Measurements from ENCODE around the gene PANK1. TPM values are rescaled to one million over a fixed set of nuclear protein-coding genes. Genes with fewer than 3 reads are reported as not detected.

PANK1 gene
- total RNA-seq, 1 experiment from 2014 or later: 33.2 TPM

DNA sequence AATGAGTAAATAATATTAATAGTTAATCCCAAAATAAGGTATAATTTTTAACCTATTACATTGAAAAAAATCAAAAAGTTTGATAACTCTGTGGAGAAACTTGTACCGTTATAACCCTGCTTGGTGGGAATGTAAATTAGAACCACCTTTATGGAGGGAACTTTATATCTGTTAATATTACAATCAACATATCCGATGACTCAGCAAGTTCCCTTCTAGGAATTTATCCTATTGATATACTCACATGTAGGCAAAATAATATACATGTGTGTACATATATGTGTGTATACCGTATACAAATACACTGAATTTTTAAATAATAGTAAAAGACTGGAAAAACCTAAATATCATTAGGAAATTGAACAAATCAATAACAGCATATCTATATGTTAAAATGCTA, 54.7 kb downstream of the PANK1 start:
- H3K27me3 Mint-ChIP-seq (ENCODE audit: low read depth): no peaks in the 10 kb centered on the region
- Histone ChIP-seq H4K91ac (ENCODE audit: insufficient read length, low read depth, low read length) (no peak overlapping the region), H2BK12ac (ENCODE audit: insufficient read length, low read depth, low read length) (no peak overlapping the region), H4K5ac (ENCODE audit: insufficient read length, low read depth, low read length) (no peak overlapping the region), H3K23me2 (ENCODE audit: insufficient read length, low read depth, low read length, poor library complexity, severe bottlenecking) (no peaks in the 10 kb centered on the region), H2BK20ac (ENCODE audit: low read depth, low read length, poor library complexity, severe bottlenecking) (no peak overlapping the region), H4K20me1 (ENCODE audit: control insufficient read depth, insufficient read depth, insufficient read length) (no peaks in the 10 kb centered on the region), H3K4ac (ENCODE audit: low read depth, low read length) (no peak overlapping the region), H3K4me2 (ENCODE audit: insufficient read depth, insufficient read length, low read length) (no peak overlapping the region), H3K79me1 (ENCODE audit: insufficient read depth, low read depth, low read length, poor library complexity, severe bottlenecking) (no peaks in the 10 kb centered on the region), H3K56ac (ENCODE audit: insufficient read length, low read depth, low read length) (no peak overlapping the region), H2BK120ac (ENCODE audit: low read depth, low read length, poor library complexity, severe bottlenecking) (no peak overlapping the region), H3K79me2 (ENCODE audit: insufficient read depth, low read length) (no peaks in the 10 kb centered on the region), H4K8ac (replicated peaks; ENCODE audit: insufficient read length, low read depth, low read length) (no peak overlapping the region), H3K18ac (ENCODE audit: insufficient read length, low read depth, low read length) (no peak overlapping the region), H3K9me3 (ENCODE audit: control insufficient read depth, low read depth, low read length) (no peaks in the 10 kb centered on the region), H2BK5ac (ENCODE audit: insufficient read length, low read length) (no peak overlapping the region), H2BK15ac (ENCODE audit: low read depth, low read length) (no peak overlapping the region), H3K27me3 (ENCODE audit: insufficient read depth, low read length) (no peaks in the 10 kb centered on the region), H2AK5ac (ENCODE audit: insufficient read length, low read length) (no peak overlapping the region), H3K9ac (ENCODE audit: extremely low read depth, insufficient read length, low read length) (no peak overlapping the region), H3K27ac (ENCODE audit: insufficient read length, low read depth, low read length) (no peak overlapping the region), H3K14ac (ENCODE audit: insufficient read depth, low read length) (no peak overlapping the region), H3T11ph (ENCODE audit: low read length) (no peak overlapping the region), H2AFZ (ENCODE audit: low read length) (no peak overlapping the region), H3K23ac (ENCODE audit: insufficient read length, low read depth, low read length) (no peak overlapping the region), H3K4me1 (ENCODE audit: insufficient read depth, low read length) (no peaks in the 10 kb centered on the region)
- peaks cover 16 to 57% (median 42%) of the 10 kb centered on the region in 3 experiments; a peak in 6 of 7 replicates for H3K36me3 Mint-ChIP-seq (ENCODE audit: insufficient read depth in 1 of 3, low read depth in 3 of 3)
- no peak overlapping the region for H3K27ac Mint-ChIP-seq
- TF ChIP-seq, protein P1, sequence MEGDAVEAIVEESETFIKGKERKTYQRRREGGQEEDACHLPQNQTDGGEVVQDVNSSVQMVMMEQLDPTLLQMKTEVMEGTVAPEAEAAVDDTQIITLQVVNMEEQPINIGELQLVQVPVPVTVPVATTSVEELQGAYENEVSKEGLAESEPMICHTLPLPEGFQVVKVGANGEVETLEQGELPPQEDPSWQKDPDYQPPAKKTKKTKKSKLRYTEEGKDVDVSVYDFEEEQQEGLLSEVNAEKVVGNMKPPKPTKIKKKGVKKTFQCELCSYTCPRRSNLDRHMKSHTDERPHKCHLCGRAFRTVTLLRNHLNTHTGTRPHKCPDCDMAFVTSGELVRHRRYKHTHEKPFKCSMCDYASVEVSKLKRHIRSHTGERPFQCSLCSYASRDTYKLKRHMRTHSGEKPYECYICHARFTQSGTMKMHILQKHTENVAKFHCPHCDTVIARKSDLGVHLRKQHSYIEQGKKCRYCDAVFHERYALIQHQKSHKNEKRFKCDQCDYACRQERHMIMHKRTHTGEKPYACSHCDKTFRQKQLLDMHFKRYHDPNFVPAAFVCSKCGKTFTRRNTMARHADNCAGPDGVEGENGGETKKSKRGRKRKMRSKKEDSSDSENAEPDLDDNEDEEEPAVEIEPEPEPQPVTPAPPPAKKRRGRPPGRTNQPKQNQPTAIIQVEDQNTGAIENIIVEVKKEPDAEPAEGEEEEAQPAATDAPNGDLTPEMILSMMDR (conservative IDR thresholded peaks at IDR 0.05): no peak
- no CpG with 5 or more reads among the region's 3 CpGs for WGBS (ENCODE audit: extremely low coverage, insufficient read length, low lambda C conversion rate)
- no peak for DNase-seq
- no peak overlapping the region for H3K4me3 Mint-ChIP-seq
- no peaks in the 10 kb centered on the region for H3K9me3 Mint-ChIP-seq
- no peaks in the 10 kb centered on the region for H3K4me1 Mint-ChIP-seq

Measured in H9 (cell line).